Islet of Langerhans (tissue), 1 donor: Measurements from ENCODE around the gene TMED9.

Experiments used
- FAIRE-seq: peaks from one replicate; lab custom pipeline; 2011; peaks lifted over from hg19 to GRCh38; lab: Jason Lieb, UNC

The TMED9 gene

DNA sequence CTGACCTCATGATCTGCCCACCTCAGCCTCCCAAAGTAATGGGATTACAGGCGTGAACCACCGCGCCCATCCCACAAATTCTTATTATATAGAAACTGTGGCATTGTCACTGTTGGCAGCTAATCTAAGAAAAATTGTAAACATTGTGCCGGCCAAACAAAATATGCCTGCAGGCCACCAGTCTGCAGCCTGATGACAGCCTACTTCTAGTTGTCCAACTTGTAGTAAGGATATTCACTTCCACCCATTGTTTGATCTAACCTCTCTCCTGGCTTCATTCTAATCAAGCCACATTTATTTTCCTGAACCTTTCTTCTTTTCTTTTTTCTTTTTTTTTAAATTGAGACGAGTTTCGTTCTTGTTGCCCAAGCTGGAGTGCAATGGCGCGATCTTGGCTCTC, 13.7 kb upstream of the TMED9 start:
- no peak for FAIRE-seq

DNA sequence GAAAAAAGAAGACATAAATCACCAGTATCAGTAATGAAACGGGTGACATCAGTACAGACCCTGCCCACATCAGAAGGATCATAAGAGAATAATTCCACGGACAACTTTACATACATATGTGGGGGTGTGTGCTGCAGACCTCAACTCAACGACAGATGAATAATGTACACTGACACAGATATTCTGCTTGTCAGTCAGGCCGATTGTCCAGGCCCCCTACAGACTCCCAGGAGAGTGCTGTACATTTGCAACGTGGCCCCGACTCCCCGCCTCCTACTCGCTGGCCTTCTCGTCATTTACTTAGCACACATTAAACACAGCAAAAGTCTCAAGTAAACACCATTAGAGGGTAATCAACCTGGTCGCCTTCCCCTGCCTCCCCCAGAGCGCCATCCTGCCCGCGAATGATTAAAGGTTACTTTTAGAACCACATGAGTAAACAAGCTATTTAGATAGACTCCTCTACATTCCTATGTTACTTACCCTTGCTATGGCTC, 3.5 kb upstream of the TMED9 start:
- FAIRE-seq, result no peak

- no peak for FAIRE-seq
These were observed 1.6 kb upstream of the TMED9 start for GRCh38 chr5:177590406-177590805.

DNA sequence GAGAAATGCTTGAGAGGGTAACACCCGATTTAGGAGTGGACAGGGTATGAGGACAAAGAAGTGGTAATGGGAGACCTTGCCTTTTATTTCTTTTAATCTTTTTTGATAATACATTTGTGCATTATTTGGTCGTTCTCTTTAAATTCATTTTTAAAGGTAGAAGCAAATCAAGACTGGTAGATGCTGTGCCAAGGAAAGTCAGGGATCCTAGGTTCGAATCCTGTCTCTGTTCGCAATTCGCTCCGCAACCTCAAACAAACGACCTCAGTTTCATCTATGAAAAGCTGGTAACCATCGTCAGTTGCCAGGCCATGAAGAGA, 353 bp upstream of the TMED9 start:
- no peak for FAIRE-seq

- no peak for FAIRE-seq
These were observed 902 bp downstream of the TMED9 start for GRCh38 chr5:177592905-177593304.

- no peak for FAIRE-seq
These were observed 1.5 kb downstream of the TMED9 start for GRCh38 chr5:177593511-177593910.

DNA sequence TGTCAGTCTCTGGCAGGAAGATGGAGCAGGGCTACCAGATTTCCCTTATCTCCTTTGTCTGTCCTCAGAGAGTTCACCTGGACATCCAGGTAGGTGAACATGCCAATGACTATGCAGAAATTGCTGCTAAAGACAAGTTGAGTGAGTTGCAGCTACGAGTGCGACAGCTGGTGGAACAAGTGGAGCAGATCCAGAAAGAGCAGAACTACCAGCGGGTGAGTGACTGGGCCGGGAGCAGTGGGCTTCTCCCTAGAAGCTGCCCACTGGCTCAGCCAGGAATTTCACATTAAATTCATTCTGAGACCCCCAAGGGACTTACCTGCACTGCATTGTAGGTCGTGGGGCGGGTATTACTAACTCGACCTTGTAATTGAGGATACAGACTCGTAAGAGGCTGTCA, 2.1 kb downstream of the TMED9 start:
- no peak for FAIRE-seq

DNA sequence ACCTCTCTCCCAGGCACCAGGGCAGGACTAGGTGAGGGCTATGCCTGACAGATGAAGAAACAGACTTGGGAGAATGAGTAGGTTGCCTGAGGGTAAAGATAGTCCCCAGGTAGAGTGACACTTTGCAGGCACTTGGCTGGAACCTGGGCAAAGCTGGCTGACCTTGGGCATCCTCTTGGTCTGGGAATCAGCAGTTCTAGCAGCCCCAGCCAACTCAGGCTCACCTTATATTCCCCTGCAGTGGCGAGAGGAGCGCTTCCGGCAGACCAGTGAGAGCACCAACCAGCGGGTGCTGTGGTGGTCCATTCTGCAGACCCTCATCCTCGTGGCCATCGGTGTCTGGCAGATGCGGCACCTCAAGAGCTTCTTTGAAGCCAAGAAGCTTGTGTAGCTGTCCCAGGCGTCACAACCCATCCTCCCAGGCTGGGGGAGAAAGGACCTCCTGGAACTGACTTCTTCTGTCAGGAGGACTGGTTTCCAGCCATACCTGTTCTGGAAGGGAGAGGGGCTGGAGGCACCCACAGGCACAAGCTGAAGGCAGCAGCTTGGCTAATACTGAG, 3.1 kb downstream of the TMED9 start:
- no peak for FAIRE-seq

- FAIRE-seq, result no peak
These were observed 4.2 kb downstream of the TMED9 start for GRCh38 chr5:177595991-177596774.

- no peak for FAIRE-seq
These were observed 4.8 kb downstream of the TMED9 start for GRCh38 chr5:177596775-177597238.

GRCh38 chr5:177598477-177598876, 6.5 kb downstream of the TMED9 start:
- no peak for FAIRE-seq

- no peak for FAIRE-seq
These were observed 7.9 kb downstream of the TMED9 start, which contains the start of gene B4GALT7 for GRCh38 chr5:177599731-177600507. B4GALT7 (plus strand) TSS chr5:177600132; CDS start chr5:177600211, 79 bp downstream.

DNA sequence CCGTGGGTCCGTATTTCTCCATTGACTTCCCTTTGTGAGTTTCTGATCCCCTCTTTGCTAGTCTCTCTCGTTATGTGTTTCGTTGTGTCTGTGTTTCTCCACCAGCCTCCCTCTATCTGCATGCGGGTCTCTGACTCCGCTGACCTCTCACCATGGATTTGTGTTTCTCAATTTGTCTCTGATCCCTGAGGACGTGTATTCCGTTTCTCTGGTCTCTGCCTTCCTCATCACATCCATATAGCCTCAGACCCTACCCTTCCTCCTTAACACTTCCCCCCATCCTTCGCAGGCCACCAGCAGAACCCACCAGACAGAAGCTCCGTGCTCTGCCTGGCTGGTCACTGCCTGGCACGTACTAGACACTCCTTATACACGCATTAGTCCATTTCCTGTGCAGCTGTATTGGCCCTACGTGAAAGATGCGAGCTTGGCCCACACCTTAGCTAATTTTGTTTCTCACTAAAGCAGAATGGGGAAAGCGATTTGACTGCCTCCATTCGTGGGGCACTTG, 8.6 kb downstream of the TMED9 start:
- FAIRE-seq, result no peak

- FAIRE-seq, result no peak
These were observed 9.1 kb downstream of the TMED9 start for GRCh38 chr5:177601126-177601525.

- no peak for FAIRE-seq
These were observed 9.8 kb downstream of the TMED9 start for GRCh38 chr5:177601577-177602457.

DNA sequence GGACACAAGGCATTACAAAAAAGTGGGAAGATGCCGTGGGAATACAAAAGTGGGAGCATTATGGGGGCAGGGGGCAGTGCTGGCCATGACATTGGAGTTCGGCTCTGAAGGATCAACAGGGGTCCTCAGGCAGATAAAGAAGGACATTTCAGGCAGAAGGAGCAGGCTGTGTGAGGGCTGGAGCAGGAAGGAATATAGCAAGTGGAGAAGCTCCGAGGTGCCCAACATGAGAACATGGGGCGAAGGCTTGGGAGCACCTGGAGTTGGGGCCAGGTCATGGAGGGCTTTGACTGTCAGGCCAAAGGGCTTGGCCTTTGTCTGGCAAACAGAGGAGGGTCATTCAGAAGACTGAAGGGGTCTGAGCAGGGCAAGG, 10.4 kb downstream of the TMED9 start:
- FAIRE-seq, result no peak

DNA sequence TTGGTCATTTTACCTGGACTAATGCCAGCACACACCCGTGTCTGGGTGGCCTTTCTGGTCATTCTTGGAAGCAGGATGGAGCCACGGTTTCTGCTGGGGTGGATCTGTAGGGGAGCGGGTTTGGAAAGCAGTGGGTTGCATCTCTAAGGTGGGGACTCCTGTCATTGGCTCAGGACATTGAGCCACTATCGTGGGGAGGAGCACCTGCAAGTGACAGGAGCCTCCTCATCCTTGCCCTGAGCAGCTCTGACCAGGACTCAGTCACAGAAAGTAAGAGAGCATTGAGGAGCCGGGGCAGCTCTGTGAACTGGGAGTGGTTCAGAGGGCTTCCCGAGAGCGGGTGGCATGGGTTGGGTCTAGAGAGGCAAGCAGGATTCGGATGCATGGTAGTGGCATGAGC, 11.6 kb downstream of the TMED9 start:
- FAIRE-seq, result no peak

GRCh38 chr5:177604116-177604521, 12.1 kb downstream of the TMED9 start:
- FAIRE-seq, result no peak

GRCh38 chr5:177604656-177605055, 12.7 kb downstream of the TMED9 start:
- no peak for FAIRE-seq

DNA sequence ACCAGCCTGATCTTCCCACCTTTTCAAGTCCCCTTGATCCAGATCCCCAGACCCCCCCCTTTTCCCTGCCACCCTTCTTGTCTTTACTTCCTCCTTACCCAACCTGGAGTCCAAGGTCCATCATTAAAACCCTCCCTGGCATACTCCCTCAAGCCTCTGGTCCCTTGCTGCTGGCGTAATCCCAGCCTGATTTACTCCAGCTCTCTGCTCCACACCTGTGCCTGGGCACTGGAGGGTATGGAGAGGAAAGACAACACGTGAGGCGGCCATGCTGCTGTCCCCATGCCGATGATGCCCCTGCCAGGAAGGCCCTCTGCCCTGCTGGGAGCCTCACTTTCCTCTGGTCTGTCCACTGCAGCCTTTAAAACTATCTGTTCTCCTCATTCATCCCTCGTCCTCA, 13.1 kb downstream of the TMED9 start:
- no peak for FAIRE-seq

DNA sequence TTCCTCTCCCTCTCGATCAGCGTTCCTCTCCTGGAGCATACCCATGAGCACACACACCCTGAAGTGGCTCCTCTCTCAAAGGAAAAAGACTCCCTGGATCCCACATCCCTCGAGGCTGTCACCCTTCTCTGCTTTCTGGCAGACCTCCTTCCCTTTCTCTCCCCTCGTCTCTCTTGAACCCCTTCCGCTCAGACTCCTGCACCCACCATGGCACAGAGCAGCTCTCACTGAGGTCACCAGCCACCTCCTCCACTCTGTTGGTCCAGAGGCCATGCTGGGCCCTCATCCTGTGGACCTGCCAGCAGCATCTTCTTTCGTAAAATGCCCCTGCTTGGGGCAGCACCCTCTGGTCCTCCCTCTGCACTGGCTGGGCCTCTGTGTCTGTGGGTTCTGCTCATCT, 13.7 kb downstream of the TMED9 start:
- FAIRE-seq, result no peak
